Endothelial cell of umbilical vein (primary cell): ENCODE measurements around the gene MED27.

Source experiments
- FOS ChIP-seq: IDR thresholded peaks from 2 replicates; pipeline ENCODE4 v1.6.1; 2011; ENCODE audit warnings: mild to moderate bottlenecking, low read length, moderate library complexity, borderline replicate concordance; ENCODE audit not compliant: insufficient read depth
- JUN ChIP-seq: IDR thresholded peaks from 2 replicates; pipeline ENCODE4 v1.6.1; 2011; ENCODE audit warnings: borderline replicate concordance, low read depth; ENCODE audit not compliant: insufficient read length, insufficient read depth
- POLR2A ChIP-seq: IDR thresholded peaks from 2 replicates; pipeline ENCODE4 v1.6.1; 2012; ENCODE audit warnings: low read depth, mild to moderate bottlenecking, control low read depth, low read length
- TF ChIP-seq, protein P1 (sequence below), 2 donors: IDR thresholded peaks; 1 replicate in 1 of 2; 2 replicates in 1 of 2; pipeline ENCODE4 v1.5.1; 2011; ENCODE audit warnings: low read length in 2 of 2, mild to moderate bottlenecking in 2 of 2, moderate library complexity in 2 of 2, control low read depth in 1 of 2, inconsistent platforms in 1 of 2, low read depth in 1 of 2; ENCODE audit not compliant: insufficient read depth in 1 of 2; ENCODE audit errors: extremely low read depth in 1 of 2
- TF ChIP-seq, protein P2 (sequence below): IDR thresholded peaks from 2 replicates; pipeline ENCODE4 v1.6.1; 2011; ENCODE audit not compliant: insufficient read depth, insufficient read length

DNA sequence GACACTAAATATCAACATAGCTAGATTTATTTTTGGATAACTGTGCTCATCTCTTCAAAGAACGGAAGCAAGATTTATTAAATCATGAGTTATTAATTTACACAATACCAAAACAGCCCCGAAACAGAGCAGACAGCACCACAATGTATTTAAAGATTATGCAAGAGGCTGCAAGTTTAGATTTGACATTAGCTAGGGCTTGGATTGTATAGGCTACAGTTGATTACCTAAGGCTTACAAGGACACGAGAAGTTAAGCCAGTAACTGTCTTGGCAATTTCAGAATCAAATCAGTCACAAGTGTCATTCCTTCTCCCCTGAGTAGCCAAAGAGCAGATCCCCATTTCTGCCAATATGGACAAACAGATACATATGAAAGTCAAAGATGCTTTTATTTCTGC is 152.6 kb downstream of the MED27 start:
- no peak for TF ChIP-seq POLR2A
- TF ChIP-seq, protein P1, sequence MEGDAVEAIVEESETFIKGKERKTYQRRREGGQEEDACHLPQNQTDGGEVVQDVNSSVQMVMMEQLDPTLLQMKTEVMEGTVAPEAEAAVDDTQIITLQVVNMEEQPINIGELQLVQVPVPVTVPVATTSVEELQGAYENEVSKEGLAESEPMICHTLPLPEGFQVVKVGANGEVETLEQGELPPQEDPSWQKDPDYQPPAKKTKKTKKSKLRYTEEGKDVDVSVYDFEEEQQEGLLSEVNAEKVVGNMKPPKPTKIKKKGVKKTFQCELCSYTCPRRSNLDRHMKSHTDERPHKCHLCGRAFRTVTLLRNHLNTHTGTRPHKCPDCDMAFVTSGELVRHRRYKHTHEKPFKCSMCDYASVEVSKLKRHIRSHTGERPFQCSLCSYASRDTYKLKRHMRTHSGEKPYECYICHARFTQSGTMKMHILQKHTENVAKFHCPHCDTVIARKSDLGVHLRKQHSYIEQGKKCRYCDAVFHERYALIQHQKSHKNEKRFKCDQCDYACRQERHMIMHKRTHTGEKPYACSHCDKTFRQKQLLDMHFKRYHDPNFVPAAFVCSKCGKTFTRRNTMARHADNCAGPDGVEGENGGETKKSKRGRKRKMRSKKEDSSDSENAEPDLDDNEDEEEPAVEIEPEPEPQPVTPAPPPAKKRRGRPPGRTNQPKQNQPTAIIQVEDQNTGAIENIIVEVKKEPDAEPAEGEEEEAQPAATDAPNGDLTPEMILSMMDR (IDR thresholded peaks at IDR 0.05; ENCODE audit: extremely low read depth in 1 of 2, insufficient read depth in 1 of 2, low read depth in 1 of 2, low read length in 2 of 2) = no peak
- TF ChIP-seq, protein P2, sequence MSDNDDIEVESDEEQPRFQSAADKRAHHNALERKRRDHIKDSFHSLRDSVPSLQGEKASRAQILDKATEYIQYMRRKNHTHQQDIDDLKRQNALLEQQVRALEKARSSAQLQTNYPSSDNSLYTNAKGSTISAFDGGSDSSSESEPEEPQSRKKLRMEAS = no peak
- TF ChIP-seq JUN = no peak
- TF ChIP-seq FOS = no peak
